T-helper 1 cell treated with Interleukin-12 subunit alpha and Interleukin-12 subunit beta and Interleukin-4 antibody, amounts not matched to agents 30 ng/mL and 1 ng/mL, for 36 hours (primary cell): ENCODE results near the gene GNL3. TPM values are rescaled to one million over a fixed set of nuclear protein-coding genes. Genes with fewer than 3 reads are reported as not detected.

Experiments
- intact Hi-C: fragments of 100-400 bp; cut with micrococcal nuclease; formaldehyde crosslinking; loops from one replicate; pipeline ENCODE4 v1.15.1; 2024
- total RNA-seq: library from RNA; stranded (reverse); gene quantifications from 2 replicates; pipeline ENCODE4 v1.2.3, GENCODE V29; 2022

Gene GNL3
- total RNA-seq, 1 donor from 2014 or later, result 105 TPM

GRCh38 chr3:52684184-52684583 is 1.6 kb upstream of the GNL3 start:
- intact Hi-C loops, result loop anchor here (10.0 kb wide), 3 partner anchors 571 to 1299 kb away; partner anchors contain the start of genes DCP1A, MANF and TKT

- intact Hi-C loops, result loop anchor here (1.0 to 10.0 kb wide), 10 partner anchors 14 to 1300 kb away; partner anchors contain the start of genes DCP1A, MANF, NISCH and POC1A
Measured at GRCh38 chr3:52685285-52685708, 535 bp upstream of the GNL3 start.

GRCh38 chr3:52688266-52688665 is 2.4 kb downstream of the GNL3 start:
- intact Hi-C loops, result loop anchor here (5.0 to 10.0 kb wide), 6 partner anchors 231 to 1303 kb away; partner anchors contain the start of genes DCP1A, MANF, NISCH and POC1A

GRCh38 chr3:52689151-52689550 is 3.3 kb downstream of the GNL3 start:
- intact Hi-C loops, result loop anchor here (5.0 to 10.0 kb wide), 6 partner anchors 232 to 1304 kb away; partner anchors contain the start of genes DCP1A, MANF, NISCH and POC1A

- intact Hi-C loops, result no loop called here
Measured at GRCh38 chr3:52690560-52690959, 4.7 kb downstream of the GNL3 start.

- intact Hi-C loops, result no loop called here
Measured at GRCh38 chr3:52693071-52693470, 7.2 kb downstream of the GNL3 start.

GRCh38 chr3:52694528-52695189 is 8.8 kb downstream of the GNL3 start:
- intact Hi-C loops, result no loop called here

- intact Hi-C loops, result no loop called here
Measured at GRCh38 chr3:52695798-52696671, 10.2 kb downstream of the GNL3 start.

GRCh38 chr3:52696830-52697631 is 11.2 kb downstream of the GNL3 start:
- intact Hi-C loops, result no loop called here

- intact Hi-C loops, result no loop called here
Measured at GRCh38 chr3:52697632-52697965, 11.8 kb downstream of the GNL3 start.

GRCh38 chr3:52703341-52703740 is 17.5 kb downstream of the GNL3 start:
- intact Hi-C loops, result loop anchor here (10.0 kb wide), 1 partner anchor 1181 kb away; the partner anchor contains the start of gene ACTR8

- intact Hi-C loops, result loop anchor here (1.0 to 10.0 kb wide), 4 partner anchors 192 to 1180 kb away; partner anchors contain the start of genes ACTR8, NISCH, RFT1 and STIMATE
Measured at GRCh38 chr3:52704611-52705437, 19.0 kb downstream of the GNL3 start.

- intact Hi-C loops, result loop anchor here (1.0 to 10.0 kb wide), 4 partner anchors 192 to 1179 kb away; partner anchors contain the start of genes ACTR8, NISCH, RFT1 and STIMATE
Measured at GRCh38 chr3:52705438-52705687, 19.5 kb downstream of the GNL3 start.

GRCh38 chr3:52705688-52706686 is 20.2 kb downstream of the GNL3 start, which contains the start of the genes GLT8D1 and SPCS1:
GLT8D1 (minus strand) TSS chr3:52705791; CDS start chr3:52700460, 5,331 bp downstream.
SPCS1 (plus strand) TSS chr3:52706106; CDS start chr3:52706247, 141 bp downstream.
- intact Hi-C loops, result loop anchor here (1.0 to 10.0 kb wide), 10 partner anchors 15 to 1179 kb away; partner anchors contain the start of genes ACTR8, GNL3, NISCH and RFT1

- intact Hi-C loops, result loop anchor here (5.0 to 10.0 kb wide), 2 partner anchors 250 to 1177 kb away; partner anchors contain the start of genes ACTR8 and NISCH
Measured at GRCh38 chr3:52707585-52707984, 21.8 kb downstream of the GNL3 start.

- intact Hi-C loops, result no loop called here
Measured at GRCh38 chr3:52710512-52710911, 24.7 kb downstream of the GNL3 start.

GRCh38 chr3:52712291-52713212 is 26.7 kb downstream of the GNL3 start:
- intact Hi-C loops, result no loop called here
